PC-3 (cell line): ENCODE results near the gene ABCC9. TPM values are rescaled to one million over a fixed set of nuclear protein-coding genes. Genes with fewer than 3 reads are reported as not detected.

Experiments
- ATAC-seq: fragments of 200-7000 bp; cut with Tn5 transposase; 2 replicates; pipeline ENCODE4 v1.9.1; 2020; ENCODE audit warnings: mild to moderate bottlenecking, moderate library complexity
- BruUV-seq: library from RNA; stranded (reverse); fragments of 400-500 nt; replicated peaks from 2 replicates; lab custom pipeline; 2021; lab: Mats Ljungman, UMichigan
- CTCF ChIA-PET: fragments of 300-600 bp; sonication (Branson Sonifier 250); formaldehyde crosslinking; loops from one replicate; lab custom pipeline; 2022; ENCODE audit warnings: antibody characterized with exemption; lab: Charles Lee
- POLR2A ChIA-PET: fragments of 300-600 bp; sonication (Branson Sonifier 250); formaldehyde crosslinking; loops from one replicate; lab custom pipeline; 2022; ENCODE audit warnings: antibody characterized with exemption; ENCODE audit not compliant: unreplicated experiment; lab: Charles Lee
- DNase-seq: peaks from one replicate; pipeline ENCODE4 v3.0.0-alpha.2; 2015
- H2AFZ ChIP-seq: fragments of 300-600 bp; sonication (generic); 2 replicates; pipeline ENCODE4 v1.6.0; 2016; ENCODE audit warnings: antibody characterized with exemption, low read length
- H3F3A ChIP-seq: fragments of 300-600 bp; sonication (generic); one replicate; pipeline ENCODE4 v1.6.0; 2017; ENCODE audit warnings: antibody characterized with exemption, low read length, control low read depth, mild to moderate bottlenecking; ENCODE audit not compliant: unreplicated experiment
- H3K27ac ChIP-seq: fragments of 300-600 bp; sonication (generic); 2 replicates; pipeline ENCODE4 v1.5.1; 2016; ENCODE audit warnings: mild to moderate bottlenecking, low read length
- H3K27me3 ChIP-seq: fragments of 300-600 bp; sonication (generic); 2 replicates; pipeline ENCODE4 v1.6.1; 2016; ENCODE audit warnings: low read length, mixed read lengths
- H3K36me3 ChIP-seq: fragments of 300-600 bp; sonication (generic); 2 replicates; pipeline ENCODE4 v1.6.1; 2016; ENCODE audit warnings: low read depth, mixed run types, low read length, mixed read lengths
- H3K4me1 ChIP-seq: fragments of 300-600 bp; sonication (generic); 2 replicates; pipeline ENCODE4 v1.5.1; 2016; ENCODE audit warnings: low read length; ENCODE audit not compliant: insufficient read depth
- H3K4me2 ChIP-seq: fragments of 300-600 bp; sonication (generic); 2 replicates; pipeline ENCODE4 v1.6.0; 2016; ENCODE audit warnings: low read length
- H3K4me3 ChIP-seq: fragments of 300-600 bp; sonication (generic); 2 replicates; pipeline ENCODE4 v1.5.1; 2016; ENCODE audit warnings: mild to moderate bottlenecking, low read length, mixed read lengths
- H3K79me2 ChIP-seq: fragments of 300-600 bp; sonication (generic); 2 replicates; pipeline ENCODE4 v1.6.1; 2017; ENCODE audit warnings: low read length, mixed read lengths
- H3K9ac ChIP-seq: fragments of 300-600 bp; sonication (generic); 2 replicates; pipeline ENCODE4 v1.6.0; 2016; ENCODE audit warnings: mild to moderate bottlenecking, low read length
- H3K9me2 ChIP-seq: fragments of 300-600 bp; sonication (generic); replicated peaks from 2 replicates; pipeline ENCODE4 v1.6.1; 2016; ENCODE audit warnings: mixed run types, low read length, mixed read lengths
- H3K9me3 ChIP-seq: fragments of 300-600 bp; sonication (generic); 2 replicates; pipeline ENCODE4 v1.6.1; 2016; ENCODE audit warnings: low read length, mixed read lengths
- H4K20me1 ChIP-seq: fragments of 300-600 bp; sonication (generic); 2 replicates; pipeline ENCODE4 v1.6.1; 2016; ENCODE audit warnings: low read length, mixed read lengths
- CTCF ChIP-seq: fragments of 300-600 bp; sonication (generic); conservative IDR thresholded peaks from 2 replicates; pipeline ENCODE4 v1.5.1; 2017; ENCODE audit warnings: antibody characterized with exemption, low read depth, mild to moderate bottlenecking, low read length
- EZH2 ChIP-seq: fragments of 300-600 bp; sonication (generic); IDR thresholded peaks from one replicate; pipeline ENCODE4 v1.6.1; 2017; ENCODE audit warnings: antibody characterized with exemption, mild to moderate bottlenecking, low read length; ENCODE audit not compliant: unreplicated experiment
- EZH2phosphoT487 ChIP-seq: fragments of 300-600 bp; sonication (generic); IDR thresholded peaks from 2 replicates; pipeline ENCODE4 v1.6.1; 2018; ENCODE audit warnings: mild to moderate bottlenecking, antibody characterized with exemption, low read length, borderline replicate concordance
- intact Hi-C: fragments of 100-400 bp; cut with micrococcal nuclease; formaldehyde crosslinking; loops from 2 replicates; pipeline ENCODE4 v1.9.0; 2023
- total RNA-seq: library from RNA; depleted of rRNA; stranded (reverse); fragments of >200 nt; gene quantifications from 2 replicates; pipeline ENCODE4 v1.2.3, GENCODE V29; 2014

Gene ABCC9
- total RNA-seq, 1 experiment from 2014 or later: 0.33 TPM

- H3K27ac ChIP-seq: no peak overlapping the region
- intact Hi-C loops: no loop called here
- no peaks in the 10 kb centered on the region for H3K79me2 ChIP-seq
- H4K20me1 ChIP-seq: no peaks in the 10 kb centered on the region
- 0 out of 2 replicates have a peak, but pooled peaks cover 7% of the 10 kb centered on the region for H3K9me3 ChIP-seq
- BruUV-seq: no TSS peak
- ATAC-seq (no peak), DNase-seq (no peak)
- POLR2A ChIA-PET: no interaction called here
- no peaks in the 10 kb centered on the region for H3K4me1 ChIP-seq
- H3F3A ChIP-seq: no peaks in the 10 kb centered on the region
- no peaks in the 10 kb centered on the region for H3K9me2 ChIP-seq
- no peak overlapping the region for H3K4me3 ChIP-seq
- H3K9ac ChIP-seq: no peak overlapping the region
- TF ChIP-seq CTCF: no peak
- TF ChIP-seq EZH2phosphoT487: no peak
- no peak for TF ChIP-seq EZH2
- H3K36me3 ChIP-seq: no peaks in the 10 kb centered on the region
- H2AFZ ChIP-seq: no peak overlapping the region
- CTCF ChIA-PET: no interaction called here
- H3K27me3 ChIP-seq: no peaks in the 10 kb centered on the region
- no peak overlapping the region for H3K4me2 ChIP-seq
Measured at GRCh38 chr12:21950649-21951048, 9.4 kb upstream of the ABCC9 start.

- H3K79me2 ChIP-seq: no peaks in the 10 kb centered on the region
- H3K4me2 ChIP-seq: no peak overlapping the region
- intact Hi-C loops: no loop called here
- BruUV-seq: no TSS peak
- no peaks in the 10 kb centered on the region for H3K27me3 ChIP-seq
- no peak overlapping the region for H2AFZ ChIP-seq
- ATAC-seq: no peak
- no peak for DNase-seq
- H3K36me3 ChIP-seq: no peaks in the 10 kb centered on the region
- H3K4me3 ChIP-seq: no peak overlapping the region
- no peaks in the 10 kb centered on the region for H3K9me2 ChIP-seq
- no peak overlapping the region for H3K9ac ChIP-seq
- H4K20me1 ChIP-seq: no peaks in the 10 kb centered on the region
- H3K9me3 ChIP-seq: 0 out of 2 replicates have a peak, but pooled peaks cover 7% of the 10 kb centered on the region
- H3K27ac ChIP-seq: no peak overlapping the region
- H3K4me1 ChIP-seq: peaks cover 6% of the 10 kb centered on the region; the same call in 1 of the 2 replicates
- TF ChIP-seq EZH2 (no peak), CTCF (no peak), EZH2phosphoT487 (no peak)
- H3F3A ChIP-seq: no peaks in the 10 kb centered on the region
- ChIA-PET POLR2A (no interaction called here), CTCF (no interaction called here)
Measured at GRCh38 chr12:21949036-21949435, 7.8 kb upstream of the ABCC9 start.

GRCh38 chr12:21946983-21947382, 5.8 kb upstream of the ABCC9 start:
- intact Hi-C loops: no loop called here
- DNase-seq (no peak), ATAC-seq (no peak)
- no peak overlapping the region for H3K27ac ChIP-seq
- no peaks in the 10 kb centered on the region for H4K20me1 ChIP-seq
- ChIA-PET CTCF (no interaction called here), POLR2A (no interaction called here)
- H3K4me3 ChIP-seq: no peak overlapping the region
- H3K36me3 ChIP-seq: no peaks in the 10 kb centered on the region
- no peaks in the 10 kb centered on the region for H3K27me3 ChIP-seq
- H3K79me2 ChIP-seq: no peaks in the 10 kb centered on the region
- no peak overlapping the region for H3K4me2 ChIP-seq
- BruUV-seq: no TSS peak
- H2AFZ ChIP-seq: no peak overlapping the region
- no peaks in the 10 kb centered on the region for H3F3A ChIP-seq
- no peak overlapping the region for H3K9ac ChIP-seq
- no peaks in the 10 kb centered on the region for H3K9me2 ChIP-seq
- peaks cover 6% of the 10 kb centered on the region; the same call in 1 of the 2 replicates for H3K4me1 ChIP-seq
- H3K9me3 ChIP-seq: 0 out of 2 replicates have a peak, but pooled peaks cover 7% of the 10 kb centered on the region
- TF ChIP-seq EZH2 (no peak), CTCF (no peak), EZH2phosphoT487 (no peak)
